Naive thymus-derived CD4-positive, alpha-beta T cell (primary cell): Measurements from ENCODE around the gene STT3A. TPM values are rescaled to one million over a fixed set of nuclear protein-coding genes. Genes with fewer than 3 reads are reported as not detected.

Experiments
- ATAC-seq: fragments of 150-1000 bp; cut with Tn5 transposase; 2 replicates; pipeline ENCODE4 v1.10.0; 2021; ENCODE audit warnings: mild to moderate bottlenecking, moderate library complexity
- CTCF ChIA-PET: fragments of 350-600 bp; sonication (Branson Sonifier 250); formaldehyde crosslinking; loops from one replicate; lab custom pipeline; 2021; ENCODE audit warnings: antibody characterized with exemption; lab: Charles Lee
- POLR2A ChIA-PET: fragments of 350-600 bp; sonication (Branson Sonifier 250); formaldehyde crosslinking; loops from one replicate; lab custom pipeline; 2021; ENCODE audit warnings: antibody characterized with exemption, inconsistent platforms; lab: Charles Lee
- DNase-seq, 9 donors: peaks; one replicate each; pipeline versions ENCODE4 v3.0.0 to v3.0.0-alpha.2; 2020 to 2022; ENCODE audit warnings: mixed read lengths in 1 of 9
- H3K27ac ChIP-seq: one replicate; pipeline ENCODE4 v1.7.0; 2013; ENCODE audit warnings: mild to moderate bottlenecking, low read depth, low read length, moderate library complexity
- H3K27me3 ChIP-seq, 2 donors: one replicate each; pipeline ENCODE4 v1.7.0; 2013; ENCODE audit warnings: low read length in 2 of 2, mild to moderate bottlenecking in 2 of 2, moderate library complexity in 2 of 2; ENCODE audit not compliant: control insufficient read depth in 2 of 2, insufficient read depth in 2 of 2
- H3K36me3 ChIP-seq, 3 experiments: 1 replicate in 2 of 3; 2 replicates in 1 of 3; pipeline ENCODE4 v1.7.0; 2013; ENCODE audit warnings: low read length in 3 of 3, mild to moderate bottlenecking in 3 of 3, moderate library complexity in 1 of 3; ENCODE audit not compliant: insufficient read depth in 3 of 3, control insufficient read depth in 2 of 3
- H3K4me1 ChIP-seq, 2 donors: one replicate each; pipeline ENCODE4 v1.7.0; 2013; ENCODE audit warnings: low read length in 2 of 2, mild to moderate bottlenecking in 2 of 2, moderate library complexity in 1 of 2; ENCODE audit not compliant: control insufficient read depth in 2 of 2, insufficient read depth in 2 of 2
- H3K4me3 ChIP-seq: 2 replicates; pipeline ENCODE4 v1.7.0; 2013; ENCODE audit warnings: mild to moderate bottlenecking, low read length
- H3K9me3 ChIP-seq, 3 experiments: 1 replicate in 2 of 3; 2 replicates in 1 of 3; pipeline ENCODE4 v1.7.0; 2013; ENCODE audit warnings: low read length in 3 of 3; ENCODE audit not compliant: control insufficient read depth in 2 of 3
- H3K27ac Mint-ChIP-seq, 9 donors: one replicate each; pipeline ENCODE4 v1.8.0; 2020 to 2022; ENCODE audit warnings: mixed read lengths in 9 of 9, mild to moderate bottlenecking in 8 of 9, moderate library complexity in 5 of 9, inconsistent platforms in 2 of 9
- H3K27me3 Mint-ChIP-seq, 5 donors: one replicate each; pipeline ENCODE4 v1.8.0; 2021 to 2022; ENCODE audit warnings: mixed read lengths in 5 of 5, mild to moderate bottlenecking in 1 of 5
- H3K36me3 Mint-ChIP-seq, 5 donors: one replicate each; pipeline ENCODE4 v1.8.0; 2020 to 2022; ENCODE audit warnings: mixed read lengths in 5 of 5, mild to moderate bottlenecking in 3 of 5, inconsistent platforms in 1 of 5
- H3K4me1 Mint-ChIP-seq, 7 donors: one replicate each; pipeline ENCODE4 v1.8.0; 2020 to 2022; ENCODE audit warnings: mixed read lengths in 7 of 7, mild to moderate bottlenecking in 3 of 7, inconsistent platforms in 1 of 7
- H3K4me3 Mint-ChIP-seq, 10 donors: one replicate each; pipeline ENCODE4 v1.8.0; 2020 to 2022; ENCODE audit warnings: mild to moderate bottlenecking in 10 of 10, mixed read lengths in 10 of 10, moderate library complexity in 6 of 10, inconsistent platforms in 2 of 10
- H3K9me3 Mint-ChIP-seq, 11 donors: one replicate each; pipeline ENCODE4 v1.8.0; 2020 to 2022; ENCODE audit warnings: mixed read lengths in 11 of 11, mild to moderate bottlenecking in 4 of 11, inconsistent platforms in 1 of 11, moderate library complexity in 1 of 11
- intact Hi-C, 2 donors: fragments of 100-400 bp; cut with micrococcal nuclease; formaldehyde crosslinking; loops; one replicate each; pipeline ENCODE4 v1.15.1; 2023
- polyA plus RNA-seq, 2 donors: library from polyadenylated mRNA; unstranded; fragments of 300-500 nt; fragmentation: Illumina TruSeq; gene quantifications; one replicate each; pipeline ENCODE4 v1.2.3, GENCODE V29; 2021
- total RNA-seq, 6 experiments: library from RNA in 5 of 6; stranded (reverse) in 5 of 6; gene quantifications; 1 replicate in 5 of 6; 2 replicates in 1 of 6; pipeline ENCODE4 v1.2.3 and lab custom pipeline; 2021 to 2026

STT3A gene
- total and polyA plus RNA-seq, 7 experiments from 2014 or later, result 27.3 to 153 (median 60.6) TPM

- Histone ChIP-seq H3K27ac (peak overlapping the region; percentile 76), H3K4me1 (peaks cover 13% of the 10 kb centered on the region in 2 donors), H3K36me3 (peaks cover 3 to 29% (median 12%) of the 10 kb centered on the region in 3 experiments), H3K27me3 (no peaks in the 10 kb centered on the region), H3K9me3 (no peaks in the 10 kb centered on the region), H3K4me3 (peak overlapping the region; percentile 94)
- Mint-ChIP-seq H3K4me1 (peaks cover 30 to 68% (median 53%) of the 10 kb centered on the region in 7 donors), H3K36me3 (peaks cover 0 to 12% (median 7%) of the 10 kb centered on the region in 5 donors), H3K9me3 (peaks cover 0 to 2% (median 0%) of the 10 kb centered on the region in 11 donors), H3K27me3 (no peaks in the 10 kb centered on the region), H3K4me3 (peak overlapping the region; percentile 88 to 99 (median 96)), H3K27ac (peak overlapping the region; percentile 94 to 100 (median 99))
- DNase-seq, result peak in 1 of 9 donors; percentile 6
- CTCF ChIA-PET, result interaction anchor here (0.9 kb wide), 1 partner anchor 171 kb away, joined by 3 read pairs; no protein-coding TSS in a partner anchor
- no peak for ATAC-seq
- POLR2A ChIA-PET, result interaction anchor here (0.7 to 6.1 kb wide), 10 partner anchors 10 to 692 kb away, joined by 3 to 104 read pairs (median 5); partner anchors contain the start of genes CHEK1, EI24, HYLS1 and TIRAP
- intact Hi-C loops, result loop anchor here (2.0 to 10.0 kb wide), 6 partner anchors 641 to 920 kb away; partner anchors contain the start of genes CCDC15 (in 1 of the 2), DCPS (in 1 of the 2), FOXRED1 (in 1 of the 2) and SIAE (in 1 of the 2)
Observed at GRCh38 chr11:125593114-125593820, 615 bp downstream of the STT3A start.

DNA sequence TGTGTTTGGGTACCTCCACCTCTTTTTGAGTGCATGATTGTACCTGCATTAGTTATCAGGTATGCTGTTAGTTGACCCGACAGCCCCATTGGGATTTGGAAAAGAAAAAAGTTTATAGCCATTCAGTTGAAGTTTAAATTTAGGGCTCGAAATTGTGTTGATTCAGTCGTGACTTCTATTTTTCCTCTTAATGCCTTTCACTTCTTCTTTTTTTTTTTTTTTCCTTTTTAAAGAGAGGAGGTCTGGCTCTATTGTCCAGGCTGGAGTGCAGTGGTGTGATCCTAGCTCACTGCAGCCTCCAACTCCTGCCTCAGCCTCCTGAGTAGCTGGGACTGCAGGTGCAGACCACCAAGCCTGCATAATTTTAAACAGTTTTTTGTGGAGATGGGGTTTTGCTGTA, 2.3 kb downstream of the STT3A start:
- POLR2A ChIA-PET, result no interaction called here
- Histone ChIP-seq H3K4me3 (no peak overlapping the region), H3K36me3 (peaks cover 3 to 37% (median 16%) of the 10 kb centered on the region in 3 experiments), H3K27ac (no peak overlapping the region), H3K4me1 (peaks cover 13% of the 10 kb centered on the region in 2 donors), H3K9me3 (no peaks in the 10 kb centered on the region), H3K27me3 (no peaks in the 10 kb centered on the region)
- H3K27me3 Mint-ChIP-seq, result no peaks in the 10 kb centered on the region
- H3K4me3 Mint-ChIP-seq, result peak overlapping the region in 8 of 10 donors; percentile 10 to 88 (median 55)
- peaks cover 30 to 69% (median 53%) of the 10 kb centered on the region in 7 donors for H3K4me1 Mint-ChIP-seq
- CTCF ChIA-PET, result no interaction called here
- peak overlapping the region in 3 of 9 donors; percentile 21 to 96 (median 66) for H3K27ac Mint-ChIP-seq
- peaks cover 0 to 2% (median 0%) of the 10 kb centered on the region in 11 donors for H3K9me3 Mint-ChIP-seq
- H3K36me3 Mint-ChIP-seq, result peaks cover 4 to 18% (median 12%) of the 10 kb centered on the region in 5 donors
- ATAC-seq, result no peak
- no peak for DNase-seq
- intact Hi-C loops, result loop anchor here (5.0 to 10.0 kb wide), 4 partner anchors 643 to 850 kb away; partner anchors contain the start of genes CCDC15 (in 1 of the 2), DCPS (in 1 of the 2) and TIRAP (in 1 of the 2)

DNA sequence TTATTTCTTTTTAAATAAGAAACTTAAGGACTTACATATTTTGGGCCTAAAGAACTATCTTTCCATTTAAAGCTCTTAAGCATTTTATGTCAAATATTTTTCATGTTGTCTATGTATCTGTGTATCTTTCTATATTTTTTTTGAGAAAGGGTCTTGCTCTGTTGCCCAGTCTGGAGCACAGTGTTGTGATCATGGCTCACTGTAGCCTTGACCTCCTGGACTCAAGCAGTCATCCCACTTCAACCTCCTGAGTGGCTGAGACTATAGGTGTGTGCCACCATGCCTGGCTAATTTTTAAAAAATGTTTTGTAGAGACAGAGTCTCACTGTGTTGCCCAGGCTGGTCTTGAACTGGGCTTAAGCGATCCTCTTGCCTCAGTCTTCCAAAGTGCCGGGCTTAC, 8.0 kb downstream of the STT3A start:
- H3K36me3 Mint-ChIP-seq, result peaks cover 17 to 40% (median 36%) of the 10 kb centered on the region in 5 donors
- H3K27ac Mint-ChIP-seq, result peak overlapping the region in 1 of 9 donors; percentile 62
- POLR2A ChIA-PET, result no interaction called here

DNA sequence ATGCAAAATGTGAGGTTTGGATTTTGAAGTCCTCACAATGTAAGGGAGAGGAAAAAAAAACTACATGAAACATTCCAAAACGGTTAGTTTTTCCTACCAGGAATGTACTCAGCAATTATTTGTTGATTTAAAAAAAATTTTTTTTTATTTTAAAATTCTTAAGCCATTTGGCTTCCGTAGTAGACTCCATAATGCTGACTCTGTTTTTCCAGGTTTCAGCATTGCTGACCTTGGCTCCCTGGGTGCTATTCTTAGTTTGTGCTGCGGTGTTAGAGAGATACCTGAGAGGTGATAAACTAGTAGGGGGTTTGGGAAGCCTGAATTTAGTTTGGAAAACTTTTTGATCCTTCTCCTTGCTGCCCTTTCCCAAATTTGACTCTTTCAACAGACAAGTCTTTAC, 10.6 kb downstream of the STT3A start:
- ATAC-seq (no peak), DNase-seq (no peak)
- peaks cover 29 to 45% (median 41%) of the 10 kb centered on the region in 5 donors for H3K36me3 Mint-ChIP-seq
- Histone ChIP-seq H3K27ac (no peak overlapping the region), H3K36me3 (peaks cover 30 to 84% (median 47%) of the 10 kb centered on the region in 3 experiments), H3K27me3 (no peaks in the 10 kb centered on the region), H3K9me3 (no peaks in the 10 kb centered on the region), H3K4me1 (no peaks in the 10 kb centered on the region), H3K4me3 (no peak overlapping the region)
- H3K27ac Mint-ChIP-seq, result peak overlapping the region in 1 of 9 donors; percentile 12
- no peaks in the 10 kb centered on the region for H3K27me3 Mint-ChIP-seq
- ChIA-PET CTCF (no interaction called here), POLR2A (no interaction called here)
- H3K4me1 Mint-ChIP-seq, result peaks cover 0 to 12% (median 7%) of the 10 kb centered on the region in 7 donors
- intact Hi-C loops, result no loop called here
- H3K9me3 Mint-ChIP-seq, result no peaks in the 10 kb centered on the region
- H3K4me3 Mint-ChIP-seq, result no peak overlapping the region

More for the DNA sequence above, 8.0 kb downstream of the STT3A start:
- Histone ChIP-seq H3K27ac (no peak overlapping the region), H3K36me3 (peaks cover 21 to 81% (median 39%) of the 10 kb centered on the region in 3 experiments), H3K9me3 (no peaks in the 10 kb centered on the region), H3K4me1 (no peaks in the 10 kb centered on the region), H3K4me3 (no peak overlapping the region), H3K27me3 (no peaks in the 10 kb centered on the region)
- Mint-ChIP-seq H3K4me1 (peaks cover 10 to 23% (median 20%) of the 10 kb centered on the region in 7 donors), H3K27me3 (no peaks in the 10 kb centered on the region), H3K9me3 (no peaks in the 10 kb centered on the region), H3K4me3 (no peak overlapping the region)
- DNase-seq (no peak), ATAC-seq (no peak)
- intact Hi-C loops, result no loop called here
- CTCF ChIA-PET, result no interaction called here

DNA sequence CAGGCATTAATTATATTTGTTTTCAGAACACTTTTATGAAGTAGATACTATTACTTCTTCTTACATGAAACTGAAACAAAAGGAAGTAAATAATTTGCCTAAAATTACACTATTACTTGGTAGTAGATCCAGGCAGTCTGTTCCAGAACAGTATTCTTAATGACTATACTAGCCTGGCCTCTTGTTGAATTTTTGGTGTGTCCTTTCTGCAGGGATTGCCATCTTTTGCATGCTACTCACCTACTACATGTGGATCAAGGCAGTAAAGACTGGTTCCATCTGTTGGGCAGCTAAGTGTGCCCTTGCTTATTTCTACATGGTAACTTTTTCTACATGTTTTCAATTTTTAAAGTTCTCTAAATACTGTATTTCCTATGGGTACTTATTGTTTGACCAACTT, 12.8 kb downstream of the STT3A start:
- intact Hi-C loops, result no loop called here
- H3K9me3 ChIP-seq, result no peaks in the 10 kb centered on the region
- CTCF ChIA-PET, result no interaction called here
- Mint-ChIP-seq H3K4me3 (no peak overlapping the region), H3K36me3 (peaks cover 35 to 55% (median 47%) of the 10 kb centered on the region in 5 donors), H3K27ac (no peak overlapping the region), H3K27me3 (no peaks in the 10 kb centered on the region), H3K9me3 (no peaks in the 10 kb centered on the region), H3K4me1 (peaks cover 0 to 16% (median 4%) of the 10 kb centered on the region in 7 donors)
- ATAC-seq, result no peak
- peaks cover 30 to 94% (median 54%) of the 10 kb centered on the region in 3 experiments for H3K36me3 ChIP-seq
- no peaks in the 10 kb centered on the region for H3K27me3 ChIP-seq
- no peak for DNase-seq
- no peaks in the 10 kb centered on the region for H3K4me1 ChIP-seq
- H3K27ac ChIP-seq, result no peak overlapping the region
- POLR2A ChIA-PET, result interaction anchor here (1.0 kb wide), 1 partner anchor 20 kb away, joined by 3 read pairs; the partner anchor contains the start of gene CHEK1
- no peak overlapping the region for H3K4me3 ChIP-seq

DNA sequence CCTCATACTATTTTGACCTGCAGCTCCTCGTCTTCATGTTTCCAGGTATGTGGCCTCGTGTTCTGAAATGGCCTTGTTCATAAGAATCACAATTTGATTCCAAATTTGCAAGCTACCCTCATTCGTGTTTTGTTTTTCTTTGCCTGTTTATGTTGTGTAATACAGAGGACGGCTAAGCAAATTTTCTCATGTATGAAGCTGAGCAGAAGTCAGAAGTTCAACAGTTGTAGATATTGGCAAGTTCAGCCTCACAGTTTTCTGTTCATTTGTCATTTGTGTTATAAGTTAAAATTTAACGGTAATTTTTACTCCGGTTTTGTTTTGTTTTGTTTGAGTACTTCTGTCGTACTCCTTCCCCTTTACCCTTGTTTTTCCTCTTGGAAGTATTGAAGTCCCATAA, 16.9 kb downstream of the STT3A start:
- Mint-ChIP-seq H3K9me3 (no peaks in the 10 kb centered on the region), H3K4me1 (peaks cover 0 to 11% (median 0%) of the 10 kb centered on the region in 7 donors), H3K27ac (no peak overlapping the region), H3K36me3 (peaks cover 40 to 60% (median 51%) of the 10 kb centered on the region in 5 donors), H3K4me3 (no peak overlapping the region), H3K27me3 (no peaks in the 10 kb centered on the region)
- no peaks in the 10 kb centered on the region for H3K9me3 ChIP-seq
- H3K4me3 ChIP-seq, result no peak overlapping the region
- H3K4me1 ChIP-seq, result no peaks in the 10 kb centered on the region
- H3K27me3 ChIP-seq, result no peaks in the 10 kb centered on the region
- CTCF ChIA-PET, result no interaction called here
- intact Hi-C loops, result no loop called here
- H3K36me3 ChIP-seq, result peaks cover 31 to 90% (median 51%) of the 10 kb centered on the region in 3 experiments
- POLR2A ChIA-PET, result no interaction called here
- no peak overlapping the region for H3K27ac ChIP-seq
- ATAC-seq (no peak), DNase-seq (no peak)
